H1 (cell line): ENCODE measurements around the gene SPPL2A. TPM values are rescaled to one million over a fixed set of nuclear protein-coding genes. Genes with fewer than 3 reads are reported as not detected.

Experiments
- CEBPB ChIP-seq: IDR thresholded peaks from 2 replicates; pipeline ENCODE4 v1.6.1; 2012; ENCODE audit warnings: low read depth, low read length
- RAD21 ChIP-seq, 2 experiments: IDR thresholded peaks in 1 of 2; conservative IDR thresholded peaks in 1 of 2; 2 replicates each; pipeline ENCODE4 v1.6.1; 2011; ENCODE audit warnings: low read depth in 2 of 2, low read length in 2 of 2, improper control_type of control experiment in 1 of 2, inconsistent platforms in 1 of 2, mild to moderate bottlenecking in 1 of 2, moderate library complexity in 1 of 2
- TEAD4 ChIP-seq: IDR thresholded peaks from 2 replicates; pipeline ENCODE4 v1.6.1; 2012; ENCODE audit warnings: low read depth, low read length, inconsistent platforms, mixed read lengths
- polyA plus RNA-seq, 7 experiments: library from polyadenylated mRNA; depleted of rRNA in 3 of 7; stranded (reverse) in 5 of 7; unstranded in 2 of 7; fragments of >200 nt in 5 of 7; fragments of 200-250 nt in 2 of 7; gene quantifications; 1 replicate in 5 of 7; 2 replicates in 1 of 7; 4 replicates in 1 of 7; pipeline versions ENCODE4 v1.2.1 to v1.2.3, GENCODE V29; 2011 to 2013; ENCODE audit warnings: missing spikeins in 2 of 7, mixed read lengths in 2 of 7
- total RNA-seq: library from RNA; stranded (reverse); fragmentation: NEBNext Ultra II Directional; extraction: Animal tissue kit (Norgen Biotek cat#: 25700); gene quantifications from 2 replicates; pipeline ENCODE4 v1.2.1, GENCODE V29; 2021
- TF ChIP-seq, protein P1 (sequence below): fragments of 300-600 bp; sonication (generic); IDR thresholded peaks from 2 replicates; pipeline ENCODE4 v1.7.1; 2012; ENCODE audit warnings: low read length, moderate library complexity, mild to moderate bottlenecking, inconsistent platforms; ENCODE audit not compliant: insufficient replicate concordance

Gene SPPL2A
- total and polyA plus RNA-seq, 2 of the 8 experiments (the other 6 are each of a cell fraction or from before 2014, with no cell fraction given), result 15.6 to 52.9 TPM

DNA sequence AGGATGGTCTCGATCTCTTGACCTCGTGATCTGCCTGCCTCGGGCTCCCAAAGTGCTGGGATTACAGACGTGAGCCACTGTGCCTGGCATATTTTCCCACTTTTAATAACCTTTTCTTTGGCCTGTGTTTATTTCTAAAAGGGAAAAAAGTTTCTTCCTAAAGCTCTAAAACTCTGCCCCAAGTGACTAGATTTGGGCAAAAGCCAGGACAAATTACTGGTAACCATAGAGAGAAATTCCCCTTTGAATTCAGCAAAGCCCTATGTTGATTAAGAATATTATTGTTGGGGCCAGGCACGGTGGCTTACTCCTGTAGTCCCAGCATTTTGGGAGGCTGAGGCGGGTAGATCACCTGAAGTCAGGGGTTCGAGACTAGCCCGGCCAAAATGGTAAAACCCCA is 67.4 kb downstream of the SPPL2A start (continued):
- TF ChIP-seq, protein P1, sequence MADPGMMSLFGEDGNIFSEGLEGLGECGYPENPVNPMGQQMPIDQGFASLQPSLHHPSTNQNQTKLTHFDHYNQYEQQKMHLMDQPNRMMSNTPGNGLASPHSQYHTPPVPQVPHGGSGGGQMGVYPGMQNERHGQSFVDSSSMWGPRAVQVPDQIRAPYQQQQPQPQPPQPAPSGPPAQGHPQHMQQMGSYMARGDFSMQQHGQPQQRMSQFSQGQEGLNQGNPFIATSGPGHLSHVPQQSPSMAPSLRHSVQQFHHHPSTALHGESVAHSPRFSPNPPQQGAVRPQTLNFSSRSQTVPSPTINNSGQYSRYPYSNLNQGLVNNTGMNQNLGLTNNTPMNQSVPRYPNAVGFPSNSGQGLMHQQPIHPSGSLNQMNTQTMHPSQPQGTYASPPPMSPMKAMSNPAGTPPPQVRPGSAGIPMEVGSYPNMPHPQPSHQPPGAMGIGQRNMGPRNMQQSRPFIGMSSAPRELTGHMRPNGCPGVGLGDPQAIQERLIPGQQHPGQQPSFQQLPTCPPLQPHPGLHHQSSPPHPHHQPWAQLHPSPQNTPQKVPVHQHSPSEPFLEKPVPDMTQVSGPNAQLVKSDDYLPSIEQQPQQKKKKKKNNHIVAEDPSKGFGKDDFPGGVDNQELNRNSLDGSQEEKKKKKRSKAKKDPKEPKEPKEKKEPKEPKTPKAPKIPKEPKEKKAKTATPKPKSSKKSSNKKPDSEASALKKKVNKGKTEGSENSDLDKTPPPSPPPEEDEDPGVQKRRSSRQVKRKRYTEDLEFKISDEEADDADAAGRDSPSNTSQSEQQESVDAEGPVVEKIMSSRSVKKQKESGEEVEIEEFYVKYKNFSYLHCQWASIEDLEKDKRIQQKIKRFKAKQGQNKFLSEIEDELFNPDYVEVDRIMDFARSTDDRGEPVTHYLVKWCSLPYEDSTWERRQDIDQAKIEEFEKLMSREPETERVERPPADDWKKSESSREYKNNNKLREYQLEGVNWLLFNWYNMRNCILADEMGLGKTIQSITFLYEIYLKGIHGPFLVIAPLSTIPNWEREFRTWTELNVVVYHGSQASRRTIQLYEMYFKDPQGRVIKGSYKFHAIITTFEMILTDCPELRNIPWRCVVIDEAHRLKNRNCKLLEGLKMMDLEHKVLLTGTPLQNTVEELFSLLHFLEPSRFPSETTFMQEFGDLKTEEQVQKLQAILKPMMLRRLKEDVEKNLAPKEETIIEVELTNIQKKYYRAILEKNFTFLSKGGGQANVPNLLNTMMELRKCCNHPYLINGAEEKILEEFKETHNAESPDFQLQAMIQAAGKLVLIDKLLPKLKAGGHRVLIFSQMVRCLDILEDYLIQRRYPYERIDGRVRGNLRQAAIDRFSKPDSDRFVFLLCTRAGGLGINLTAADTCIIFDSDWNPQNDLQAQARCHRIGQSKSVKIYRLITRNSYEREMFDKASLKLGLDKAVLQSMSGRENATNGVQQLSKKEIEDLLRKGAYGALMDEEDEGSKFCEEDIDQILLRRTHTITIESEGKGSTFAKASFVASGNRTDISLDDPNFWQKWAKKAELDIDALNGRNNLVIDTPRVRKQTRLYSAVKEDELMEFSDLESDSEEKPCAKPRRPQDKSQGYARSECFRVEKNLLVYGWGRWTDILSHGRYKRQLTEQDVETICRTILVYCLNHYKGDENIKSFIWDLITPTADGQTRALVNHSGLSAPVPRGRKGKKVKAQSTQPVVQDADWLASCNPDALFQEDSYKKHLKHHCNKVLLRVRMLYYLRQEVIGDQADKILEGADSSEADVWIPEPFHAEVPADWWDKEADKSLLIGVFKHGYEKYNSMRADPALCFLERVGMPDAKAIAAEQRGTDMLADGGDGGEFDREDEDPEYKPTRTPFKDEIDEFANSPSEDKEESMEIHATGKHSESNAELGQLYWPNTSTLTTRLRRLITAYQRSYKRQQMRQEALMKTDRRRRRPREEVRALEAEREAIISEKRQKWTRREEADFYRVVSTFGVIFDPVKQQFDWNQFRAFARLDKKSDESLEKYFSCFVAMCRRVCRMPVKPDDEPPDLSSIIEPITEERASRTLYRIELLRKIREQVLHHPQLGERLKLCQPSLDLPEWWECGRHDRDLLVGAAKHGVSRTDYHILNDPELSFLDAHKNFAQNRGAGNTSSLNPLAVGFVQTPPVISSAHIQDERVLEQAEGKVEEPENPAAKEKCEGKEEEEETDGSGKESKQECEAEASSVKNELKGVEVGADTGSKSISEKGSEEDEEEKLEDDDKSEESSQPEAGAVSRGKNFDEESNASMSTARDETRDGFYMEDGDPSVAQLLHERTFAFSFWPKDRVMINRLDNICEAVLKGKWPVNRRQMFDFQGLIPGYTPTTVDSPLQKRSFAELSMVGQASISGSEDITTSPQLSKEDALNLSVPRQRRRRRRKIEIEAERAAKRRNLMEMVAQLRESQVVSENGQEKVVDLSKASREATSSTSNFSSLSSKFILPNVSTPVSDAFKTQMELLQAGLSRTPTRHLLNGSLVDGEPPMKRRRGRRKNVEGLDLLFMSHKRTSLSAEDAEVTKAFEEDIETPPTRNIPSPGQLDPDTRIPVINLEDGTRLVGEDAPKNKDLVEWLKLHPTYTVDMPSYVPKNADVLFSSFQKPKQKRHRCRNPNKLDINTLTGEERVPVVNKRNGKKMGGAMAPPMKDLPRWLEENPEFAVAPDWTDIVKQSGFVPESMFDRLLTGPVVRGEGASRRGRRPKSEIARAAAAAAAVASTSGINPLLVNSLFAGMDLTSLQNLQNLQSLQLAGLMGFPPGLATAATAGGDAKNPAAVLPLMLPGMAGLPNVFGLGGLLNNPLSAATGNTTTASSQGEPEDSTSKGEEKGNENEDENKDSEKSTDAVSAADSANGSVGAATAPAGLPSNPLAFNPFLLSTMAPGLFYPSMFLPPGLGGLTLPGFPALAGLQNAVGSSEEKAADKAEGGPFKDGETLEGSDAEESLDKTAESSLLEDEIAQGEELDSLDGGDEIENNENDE, result no peak
- TF ChIP-seq RAD21 (IDR thresholded peaks at IDR 0.05 in 1 of 2, conservative IDR thresholded peaks at IDR 0.05 in 1 of 2; ENCODE audit: low read depth in 2 of 2, low read length in 2 of 2), result no peak
- TF ChIP-seq TEAD4, result no peak
- TF ChIP-seq CEBPB, result no peak
